GM12875 (cell line): Measurements from ENCODE around the gene NUP93.
A peak's percentile ranks its signal among the peaks of the same experiment; 100 is the strongest.

Experiments used
- H3K4me3 ChIP-seq: one replicate; pipeline ENCODE4 v1.5.1; 2011; ENCODE audit warnings: low read depth, low read length, control low read depth
- CTCF ChIP-seq: IDR thresholded peaks from 2 replicates; pipeline ENCODE4 v1.5.1; 2011; ENCODE audit warnings: low read depth, mild to moderate bottlenecking, control low read depth, inconsistent platforms, low read length, moderate library complexity, borderline replicate concordance; ENCODE audit not compliant: insufficient read depth

The NUP93 gene

GRCh38 chr16:56848029-56848936, 118.4 kb downstream of the NUP93 start:
- TF ChIP-seq CTCF, result no peak
- no peak overlapping the region for H3K4me3 ChIP-seq

GRCh38 chr16:56848955-56849689, 119.2 kb downstream of the NUP93 start:
- no peak overlapping the region for H3K4me3 ChIP-seq
- no peak for TF ChIP-seq CTCF

- H3K4me3 ChIP-seq, result no peak overlapping the region
- TF ChIP-seq CTCF, result no peak
These were observed 120.1 kb downstream of the NUP93 start for GRCh38 chr16:56849690-56850680.

GRCh38 chr16:56851671-56852400, 121.9 kb downstream of the NUP93 start:
- TF ChIP-seq CTCF, result peak; percentile 55; the same call in 1 of the 2 replicates
- no peak overlapping the region for H3K4me3 ChIP-seq

- TF ChIP-seq CTCF, result no peak
- no peak overlapping the region for H3K4me3 ChIP-seq
These were observed 122.4 kb downstream of the NUP93 start for GRCh38 chr16:56852401-56852730.

- TF ChIP-seq CTCF, result no peak
- H3K4me3 ChIP-seq, result no peak overlapping the region
These were observed 123.0 kb downstream of the NUP93 start for GRCh38 chr16:56852968-56853367.
